Right forelimb (tissue), 1 donor: ENCODE measurements around the gene DYDC2.
"Not testable (repeated sequence)": the region's sequence is repeated elsewhere in the genome, so short reads cannot be mapped to it uniquely, and the experiment has no call there.

ENCODE experiments used
- DNase-seq: peaks from one replicate; pipeline ENCODE4 v3.0.0-alpha.2; 2018

The DYDC2 gene, protein sequence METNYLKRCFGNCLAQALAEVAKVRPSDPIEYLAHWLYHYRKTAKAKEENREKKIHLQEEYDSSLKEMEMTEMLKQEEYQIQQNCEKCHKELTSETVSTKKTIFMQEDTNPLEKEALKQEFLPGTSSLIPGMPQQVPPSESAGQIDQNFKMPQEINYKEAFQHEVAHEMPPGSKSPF

DNA sequence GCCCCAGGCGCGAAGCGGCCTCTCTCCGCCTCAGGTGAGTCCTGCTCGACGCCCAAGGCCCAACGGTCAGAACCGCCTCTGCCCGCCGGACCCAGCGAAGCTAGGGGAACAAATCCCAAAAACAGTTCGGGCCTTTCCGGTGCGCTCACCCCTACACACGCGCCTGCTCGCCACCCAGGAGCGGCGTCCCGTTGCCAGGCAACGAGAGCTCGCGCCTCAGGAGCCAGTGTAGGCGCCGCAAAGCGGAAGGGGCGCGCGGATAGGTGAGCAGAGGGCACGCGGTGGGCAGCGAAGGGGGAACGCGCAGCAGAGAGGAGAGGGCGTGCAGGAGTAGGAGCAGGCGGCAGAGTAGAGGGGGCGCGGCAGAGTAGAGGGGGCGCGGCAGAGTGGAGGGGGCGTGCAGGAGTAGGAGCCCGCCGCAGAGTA lies at the start of gene DYDC2, which contains the start of gene DYDC1:
Gene DYDC2 (plus strand): TSS at position 219 of the 426 bp plus-strand sequence. CDS start 5,663 bp downstream, outside the sequence.
Gene DYDC1 (minus strand): TSS at position 193 of the 426 bp plus-strand sequence. CDS start 4,154 bp downstream, outside the sequence.
- DNase-seq = peak; percentile 64

DNA sequence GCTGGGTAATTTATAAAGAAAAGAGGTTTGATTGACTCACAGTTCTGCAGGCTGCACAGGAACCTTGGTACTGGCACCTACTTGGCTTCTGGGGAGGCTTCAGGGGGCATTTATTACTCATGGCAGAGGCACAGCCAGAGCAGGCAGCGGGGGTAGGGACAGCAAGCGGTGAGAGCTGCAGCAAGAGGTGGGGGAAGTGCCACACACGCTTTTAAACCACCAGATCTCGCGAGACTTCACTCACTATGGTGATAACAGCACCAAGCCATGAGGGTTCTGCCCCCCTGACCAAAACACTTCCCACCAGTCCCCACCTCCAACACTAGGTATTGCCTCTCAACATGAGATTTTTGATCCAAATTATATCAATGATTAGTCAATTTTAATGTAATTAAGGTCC lies 43.1 kb upstream of the DYDC2 start:
- no peak for DNase-seq

DNA sequence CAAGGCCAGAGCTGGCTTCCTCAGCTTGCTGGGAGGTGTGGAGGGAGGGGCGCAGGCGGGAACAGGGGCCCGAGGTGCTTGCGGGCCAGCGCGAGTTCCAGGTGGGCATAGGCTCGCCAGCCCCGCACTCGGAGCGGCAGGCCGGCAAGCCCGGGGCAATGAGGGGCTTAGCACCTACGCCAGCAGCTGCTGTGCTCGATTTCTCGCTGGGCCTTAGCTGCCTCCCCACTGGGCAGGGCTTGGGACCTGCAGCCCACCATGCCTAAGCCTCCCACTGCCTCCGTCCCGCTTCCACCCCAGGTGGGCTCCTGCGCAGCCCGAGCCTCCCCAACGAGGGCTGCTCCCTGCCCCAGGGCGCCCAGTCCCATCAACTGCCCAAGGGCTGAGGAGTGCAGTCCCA lies 41.2 kb upstream of the DYDC2 start:
- DNase-seq = no peak

DNA sequence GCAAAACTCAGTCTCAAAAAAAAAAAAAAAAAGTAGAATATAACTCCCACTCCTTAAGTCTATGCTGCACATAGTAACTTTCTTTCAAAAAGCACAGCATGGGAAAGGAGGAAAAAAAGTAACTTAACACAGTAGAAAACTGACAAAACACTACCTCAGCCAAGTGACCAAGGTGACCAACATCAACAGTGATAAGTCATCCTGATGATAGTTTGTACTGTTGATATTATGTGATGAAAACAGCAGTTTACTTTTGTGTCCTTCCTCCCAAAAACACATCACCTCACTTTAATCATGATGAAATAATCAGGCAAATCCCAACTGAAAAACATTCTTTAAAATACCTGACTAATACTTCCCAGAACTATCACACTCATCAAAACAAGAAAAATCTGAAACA lies 37.8 kb upstream of the DYDC2 start:
- DNase-seq = no peak

DNA sequence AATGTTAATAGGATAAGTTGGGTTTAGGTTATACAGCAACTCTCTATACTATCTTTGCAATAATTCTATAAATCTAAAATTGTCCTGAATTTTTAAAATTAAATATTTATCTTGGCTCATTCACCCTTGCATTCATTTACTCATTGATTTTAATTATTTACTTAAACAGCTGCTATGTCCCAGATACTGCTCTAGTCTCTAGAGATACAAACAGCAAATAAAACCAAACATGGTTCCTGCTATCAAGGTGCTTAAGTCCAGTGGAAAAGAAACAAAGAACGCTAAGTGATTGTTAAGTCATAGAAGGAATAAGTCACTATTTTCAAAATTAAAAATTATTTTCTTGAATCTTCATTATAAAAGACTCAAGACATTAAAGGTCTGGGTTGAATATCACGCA lies 37.3 kb upstream of the DYDC2 start:
- no peak for DNase-seq

DNA sequence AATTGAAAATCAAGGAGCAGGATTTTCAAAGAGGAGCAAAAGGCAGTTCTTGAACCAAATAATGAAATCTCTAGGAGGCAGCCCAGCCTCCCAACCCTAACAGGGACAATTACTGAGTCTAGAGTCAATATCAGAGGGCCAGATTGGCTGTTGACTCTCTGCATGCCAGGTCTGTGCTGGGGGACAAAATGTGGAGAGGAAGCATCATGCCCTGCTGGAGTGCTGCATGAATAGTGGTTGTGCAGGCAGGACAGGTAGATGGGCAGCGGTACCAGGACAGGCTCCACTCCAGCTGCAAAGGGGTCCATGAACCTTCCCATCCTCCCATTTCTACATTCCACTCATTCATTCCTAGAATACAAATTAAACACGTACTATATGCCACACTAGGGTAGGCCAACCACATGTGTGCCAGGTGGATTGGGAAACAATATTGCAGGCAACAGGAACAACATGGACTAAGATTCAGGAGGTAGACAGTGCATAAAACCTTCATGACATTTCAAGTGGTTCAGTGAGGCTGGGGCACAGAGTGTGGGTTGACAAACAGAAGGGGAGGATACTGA lies 36.8 kb upstream of the DYDC2 start:
- DNase-seq = no peak

DNA sequence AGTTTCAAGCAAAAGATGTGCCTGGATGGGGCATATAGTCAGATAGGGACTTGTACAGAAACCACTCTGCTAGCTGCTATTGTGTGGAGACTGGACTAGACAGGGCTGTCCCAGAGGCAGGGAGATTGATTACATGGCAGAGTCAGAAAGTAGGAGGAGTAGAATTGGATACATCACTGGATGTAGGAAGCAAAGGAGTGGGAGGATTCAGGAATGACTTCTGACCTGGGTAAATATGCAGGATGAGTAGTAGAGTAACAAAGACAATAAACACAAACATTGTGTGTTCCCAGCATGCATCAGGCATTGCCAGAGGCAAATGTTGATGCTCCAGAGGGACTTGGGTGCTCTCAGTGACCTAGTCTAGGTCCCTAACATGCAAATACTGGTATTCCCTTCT lies 36.2 kb upstream of the DYDC2 start:
- DNase-seq = no peak

DNA sequence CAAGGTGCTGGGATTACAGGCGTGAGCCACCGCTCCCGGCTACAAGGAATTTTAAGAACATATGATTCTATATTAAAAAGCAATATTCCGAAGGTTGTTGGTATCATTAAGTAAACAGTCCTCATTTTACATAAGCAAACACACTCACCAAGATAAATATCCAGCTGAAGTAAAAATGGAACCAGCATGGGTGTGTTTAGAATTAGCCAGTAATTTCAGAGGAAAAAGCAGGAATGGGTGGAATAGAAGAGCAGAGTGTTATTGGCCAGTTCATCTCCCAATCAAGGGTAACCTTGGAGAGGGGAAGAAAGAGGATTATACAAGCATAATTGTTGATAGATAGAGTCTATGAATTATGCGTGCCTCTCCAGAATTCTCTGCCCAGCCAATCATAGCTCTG lies 35.4 kb upstream of the DYDC2 start:
- no peak for DNase-seq

DNA sequence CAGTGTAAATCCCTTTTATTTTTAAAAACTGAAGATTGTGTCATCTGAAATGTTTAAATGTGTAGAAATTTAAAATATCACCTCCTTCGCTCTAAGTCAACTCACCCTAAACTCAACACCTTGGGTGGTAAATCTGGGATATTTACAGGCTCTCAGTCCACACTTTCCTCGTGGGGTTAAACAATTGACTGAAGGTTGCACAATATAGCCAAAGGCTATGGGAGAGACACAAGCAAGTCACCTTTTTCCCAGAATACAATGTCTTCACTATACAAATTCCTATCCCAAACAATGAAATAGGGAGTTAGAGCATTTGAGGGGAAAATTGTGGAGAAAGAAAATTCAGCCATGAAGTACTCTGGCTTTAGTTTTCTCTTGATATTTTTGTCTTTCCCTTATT lies 34.4 kb upstream of the DYDC2 start:
- no peak for DNase-seq

DNA sequence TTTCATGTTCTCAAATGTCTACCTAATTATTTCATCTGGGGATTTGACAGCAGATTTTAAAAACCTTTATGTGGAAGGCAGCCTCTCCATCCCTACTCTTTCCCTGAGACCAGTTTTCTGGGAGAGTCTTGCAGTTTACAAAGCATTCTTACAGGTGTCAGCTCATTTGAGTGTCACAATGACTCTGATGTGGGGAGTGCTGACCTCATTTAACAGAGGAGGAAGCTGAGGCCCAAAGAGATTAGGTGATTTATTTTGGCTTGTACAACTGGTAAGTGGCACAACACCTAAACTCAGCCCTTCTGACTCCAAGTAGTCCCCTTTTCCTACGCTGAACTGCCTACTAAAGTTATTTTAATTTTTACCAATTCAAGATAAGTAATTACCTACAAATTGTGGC lies 33.9 kb upstream of the DYDC2 start:
- DNase-seq = no peak

DNA sequence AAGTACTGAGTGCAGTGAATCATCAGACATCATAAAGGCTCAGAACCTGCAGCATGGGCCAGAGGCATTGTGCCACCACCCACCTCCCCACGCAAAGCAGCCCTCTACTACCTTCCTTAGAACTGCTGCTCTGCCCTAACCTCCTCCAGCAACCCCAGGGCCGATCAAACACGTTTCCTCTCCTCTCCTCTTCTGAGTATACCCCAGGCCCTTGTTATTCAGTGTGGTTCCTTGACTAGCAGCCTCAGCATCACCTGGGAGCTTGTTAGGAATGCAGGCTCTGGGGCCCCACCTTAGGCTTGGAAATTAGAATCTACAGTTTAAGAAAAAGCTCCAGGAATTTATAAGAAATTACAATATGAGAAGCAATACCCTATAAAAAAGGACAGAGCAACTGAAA lies 33.3 kb upstream of the DYDC2 start:
- no peak for DNase-seq

DNA sequence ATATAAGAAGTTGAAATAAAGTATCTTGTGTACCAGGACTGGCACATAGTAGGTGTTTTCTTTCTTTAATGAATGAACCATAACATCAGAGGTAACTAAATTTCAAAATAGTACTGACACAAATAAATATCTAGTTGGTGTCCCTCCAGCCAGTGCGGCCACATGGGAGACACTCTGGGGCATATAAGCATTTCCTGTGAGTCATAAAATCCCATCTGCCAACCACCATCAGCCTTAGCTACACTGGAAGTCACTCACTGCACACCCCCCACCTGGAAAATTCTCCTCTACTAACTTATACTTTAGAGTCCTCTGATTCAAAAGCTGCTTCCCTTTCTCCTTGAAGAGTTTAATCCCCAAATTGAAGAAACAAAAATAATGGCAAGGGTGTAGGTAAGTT lies 32.5 kb upstream of the DYDC2 start:
- DNase-seq = no peak

DNA sequence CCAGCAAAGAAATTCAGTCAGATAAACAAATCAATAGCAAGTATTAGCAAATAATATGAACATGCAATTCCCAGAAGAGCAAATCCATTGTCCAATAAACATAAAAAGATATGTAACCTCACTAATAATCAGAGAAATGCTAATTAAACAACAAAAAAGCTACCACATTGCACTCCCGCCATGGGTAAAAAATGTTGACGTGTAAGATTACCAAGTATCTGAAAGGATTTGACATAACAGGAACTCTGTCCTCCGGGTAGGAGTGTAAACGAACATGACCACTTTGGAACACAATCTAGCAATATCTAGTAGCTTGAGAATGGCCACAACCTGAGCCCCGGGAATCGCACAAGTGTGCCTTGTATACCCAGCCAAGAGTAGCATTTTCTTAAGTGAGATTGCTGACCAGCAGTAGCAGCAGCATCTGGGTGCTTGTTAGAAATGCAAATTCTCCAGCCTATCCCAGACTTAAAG lies 31.7 kb upstream of the DYDC2 start:
- no peak for DNase-seq

DNA sequence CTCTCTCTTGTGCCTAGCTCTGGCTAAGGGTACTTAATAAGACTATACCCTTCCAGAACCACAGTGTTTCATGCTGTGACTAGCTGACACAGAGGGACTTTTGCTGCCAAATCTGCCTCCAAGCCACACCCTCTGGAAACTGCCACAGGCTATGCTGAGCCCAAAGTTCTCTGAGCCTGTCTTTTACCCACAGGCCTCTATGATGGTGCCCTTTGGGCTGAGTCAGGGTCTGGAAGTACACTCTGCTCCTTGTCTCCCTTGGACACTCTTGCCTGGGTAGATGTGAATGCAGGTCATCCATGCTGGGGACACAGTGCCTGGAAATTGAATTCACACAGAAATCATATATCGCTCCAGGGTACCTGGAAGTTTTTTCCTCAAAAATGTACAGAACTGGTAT lies 22.6 kb upstream of the DYDC2 start:
- DNase-seq = no peak

DNA sequence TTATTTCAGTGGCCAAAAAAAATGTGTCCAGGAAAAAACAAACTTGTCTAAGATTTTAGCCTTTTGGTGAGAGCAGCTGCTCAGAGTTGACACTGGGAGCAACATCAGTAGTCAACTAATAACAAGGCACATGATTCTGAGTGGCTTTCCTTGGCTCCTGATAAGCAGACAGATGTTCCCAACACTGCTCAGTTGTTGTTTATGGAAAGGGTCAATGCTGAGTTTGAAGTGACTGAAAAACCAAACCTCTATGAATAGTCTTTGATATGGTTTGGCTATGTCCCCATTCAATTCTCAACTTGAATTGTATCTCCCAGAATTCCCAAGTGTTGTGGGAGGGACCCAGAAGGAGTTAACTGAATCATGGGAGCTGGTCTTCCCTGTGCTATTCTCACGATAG lies 12.3 kb upstream of the DYDC2 start:
- DNase-seq = no peak

DNA sequence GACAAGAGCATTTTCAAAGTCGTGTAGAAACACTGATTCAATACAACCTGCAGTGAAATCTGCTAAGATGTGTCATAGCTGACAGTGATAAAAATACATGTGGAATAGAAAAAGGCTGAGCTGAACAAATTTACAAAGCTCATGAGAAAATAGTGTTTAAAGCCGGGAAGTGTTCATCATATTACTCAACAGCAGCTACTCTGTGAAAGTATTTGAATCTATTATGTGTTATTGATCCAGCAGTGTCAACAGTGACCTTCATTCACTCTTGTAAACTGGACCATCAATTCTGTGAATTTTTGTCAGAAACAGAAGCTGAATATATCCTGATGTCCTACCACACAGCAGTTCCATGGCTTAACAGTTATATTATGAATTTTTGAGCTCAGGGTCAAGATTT lies 11.7 kb upstream of the DYDC2 start:
- no peak for DNase-seq

DNA sequence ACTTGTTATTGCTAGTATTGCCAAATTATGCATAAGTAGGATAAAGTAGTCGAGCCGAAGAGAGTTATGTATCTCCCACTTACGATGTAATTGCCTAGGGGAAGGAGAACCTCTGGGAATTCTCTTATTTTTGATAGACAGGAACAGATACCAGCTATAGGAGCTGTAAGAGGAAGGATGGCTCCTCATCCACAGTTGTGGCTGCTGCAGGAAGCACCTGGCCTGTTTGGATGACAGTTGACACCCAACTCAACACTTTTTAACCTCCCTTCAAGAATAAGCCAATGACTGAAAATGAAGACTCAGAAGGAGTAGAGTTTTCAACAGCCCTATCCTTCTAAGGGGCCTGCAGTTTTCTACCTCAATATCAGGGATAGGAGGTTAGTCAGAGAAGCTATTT lies 6.3 kb upstream of the DYDC2 start:
- DNase-seq = no peak

DNA sequence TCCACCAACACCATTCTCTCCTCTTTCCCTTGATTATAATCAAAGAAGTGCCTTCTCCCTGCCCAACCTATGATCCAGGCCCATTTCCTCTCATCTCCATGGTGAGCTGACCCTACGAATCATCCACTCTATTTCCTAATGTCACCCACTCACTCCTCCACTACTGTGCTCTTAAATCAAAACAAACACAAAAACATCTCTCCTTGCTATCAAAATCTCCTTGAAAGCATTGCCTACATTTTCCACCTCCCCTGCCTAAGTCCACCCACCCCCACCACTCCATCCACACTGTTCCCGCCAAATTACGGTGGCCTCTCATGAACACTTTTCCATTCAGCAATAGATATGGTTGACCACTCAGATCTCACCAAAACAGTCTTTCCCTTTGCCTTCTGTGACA lies 5.4 kb upstream of the DYDC2 start:
- no peak for DNase-seq

DNA sequence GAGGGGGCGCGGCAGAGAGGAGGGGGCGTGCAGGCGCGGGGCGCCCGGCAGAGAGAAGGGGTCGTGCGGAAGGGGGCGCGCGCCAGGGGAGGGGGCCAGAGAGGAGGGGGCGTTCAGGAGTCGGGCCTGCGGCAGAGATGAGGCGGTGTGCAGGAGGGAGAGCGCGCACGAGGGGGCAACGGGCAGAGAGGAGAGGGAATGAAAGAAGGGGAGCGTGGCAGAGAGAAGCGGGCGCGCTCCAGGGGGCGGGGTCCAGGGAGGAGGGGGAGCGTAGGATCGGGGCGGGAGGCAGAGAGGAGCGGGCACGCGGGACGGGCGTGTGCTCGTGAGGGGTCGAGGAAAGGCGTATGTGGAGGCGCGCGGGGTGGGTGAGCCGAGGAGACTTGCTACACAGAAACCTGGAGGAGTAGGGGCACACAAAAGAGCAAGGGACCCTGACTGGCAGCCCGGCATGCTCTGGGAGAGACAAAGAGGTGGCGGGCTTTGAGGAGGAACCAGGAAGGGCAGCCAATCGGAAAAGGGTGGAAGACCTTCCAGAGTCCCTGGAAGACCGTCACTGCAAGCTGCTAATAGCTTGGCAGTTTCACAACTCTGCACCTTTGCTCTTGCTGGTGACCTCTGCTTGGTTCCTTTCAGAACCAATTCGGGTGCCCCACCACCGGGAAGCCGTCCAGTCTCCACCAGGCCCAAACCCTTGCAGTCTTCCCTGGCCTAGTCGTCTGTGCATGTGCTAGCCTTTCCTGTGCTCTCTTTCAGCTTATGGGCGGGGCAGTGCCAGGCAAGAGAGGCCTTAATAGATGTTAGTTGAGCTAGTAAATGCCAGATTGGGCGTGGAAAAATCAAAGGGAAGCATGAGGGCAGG lies 639 bp downstream of the DYDC2 start:
- peak; percentile 47 for DNase-seq

DNA sequence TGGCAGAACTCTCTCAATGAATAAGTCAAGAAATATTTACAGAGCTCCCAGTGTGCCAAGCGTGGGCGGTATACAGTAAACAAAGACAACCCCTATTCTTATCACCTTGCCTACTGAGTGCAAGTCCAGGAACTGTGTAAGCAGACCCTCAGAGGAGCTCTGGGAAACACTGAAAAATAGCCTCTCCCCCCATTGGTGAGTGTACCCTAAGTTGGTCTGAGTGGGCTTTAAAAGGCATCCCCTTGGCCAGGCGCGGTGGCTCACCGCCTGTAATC lies 1.2 kb downstream of the DYDC2 start:
- no peak for DNase-seq

DNA sequence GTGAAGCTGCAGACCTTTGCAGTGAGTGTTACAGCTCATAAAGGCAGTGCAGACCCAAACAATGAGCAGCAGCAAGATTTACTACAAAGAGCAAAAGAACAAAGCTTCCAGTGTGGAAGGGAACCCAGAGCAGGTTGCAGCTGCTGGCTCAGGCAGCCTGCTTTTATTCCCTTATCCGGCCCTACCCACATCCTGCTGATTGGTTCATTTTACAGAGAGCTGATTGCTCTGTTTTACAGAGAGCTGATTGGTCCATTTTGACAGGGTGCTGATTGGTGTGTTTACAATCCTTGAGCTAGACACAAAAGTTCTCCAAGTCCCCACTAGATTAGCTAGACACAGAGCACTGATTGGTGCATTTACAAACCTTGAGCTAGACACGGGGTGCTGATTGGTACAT lies 2.3 kb downstream of the DYDC2 start:
- DNase-seq = not testable (repeated sequence)

DNA sequence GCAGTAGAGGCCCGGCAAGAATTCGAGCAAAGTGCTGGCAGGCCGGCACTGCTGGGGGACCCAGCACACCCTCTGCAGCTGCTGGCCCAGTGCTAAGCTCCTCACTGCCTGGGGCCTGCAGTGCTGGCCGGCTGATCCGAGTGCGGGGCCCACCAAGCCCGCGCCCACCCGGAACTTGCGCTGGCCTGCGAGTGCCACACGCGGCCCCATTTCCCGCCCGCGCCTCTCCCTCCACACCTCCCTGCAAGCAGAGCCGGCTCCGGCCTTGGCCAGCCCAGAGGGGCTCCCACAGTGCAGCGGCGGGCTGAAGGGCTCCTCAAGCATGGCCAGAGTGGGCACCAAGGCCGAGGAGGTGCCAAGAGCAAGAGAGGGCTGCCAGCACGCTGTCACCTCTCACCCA lies 3.1 kb downstream of the DYDC2 start:
- no peak for DNase-seq

DNA sequence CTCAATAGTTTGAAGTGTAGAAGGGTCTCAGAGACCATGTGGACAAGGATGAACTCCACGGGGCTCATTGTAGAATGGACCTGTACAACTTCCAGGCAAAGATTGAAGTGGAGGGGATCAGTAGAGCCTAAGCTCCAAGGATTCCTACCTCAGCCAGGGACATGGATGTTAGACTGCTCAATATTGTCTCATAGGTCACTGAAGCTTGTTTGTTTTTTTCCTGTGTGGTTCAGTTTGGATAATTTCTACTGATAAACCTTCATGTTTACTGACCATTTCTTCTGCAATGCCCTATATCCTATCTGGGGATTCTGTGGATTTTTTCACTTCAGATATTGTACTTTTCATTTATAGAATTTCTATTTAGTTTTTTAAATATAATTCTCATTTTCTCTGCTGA lies 8.9 kb downstream of the DYDC2 start:
- DNase-seq = no peak

DNA sequence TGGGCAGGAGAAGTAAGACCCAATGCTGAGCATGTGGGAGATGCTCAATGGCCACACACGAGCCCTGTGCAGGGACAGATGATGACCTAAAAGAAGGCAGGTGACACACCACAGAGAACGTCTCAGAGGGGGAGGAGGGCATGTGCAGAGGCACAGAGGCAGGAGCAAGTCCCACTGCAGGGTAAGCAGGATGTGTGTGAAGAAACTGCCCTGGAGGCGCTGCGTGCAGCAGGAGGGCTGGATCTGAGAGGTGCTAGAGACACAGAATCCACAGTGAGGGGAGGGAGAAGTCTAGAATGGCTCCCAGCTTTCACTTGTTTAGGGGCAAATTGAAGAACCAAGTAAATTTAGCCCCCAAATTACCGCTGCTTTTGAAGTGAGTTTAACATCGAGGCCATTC lies 14.9 kb downstream of the DYDC2 start:
- no peak for DNase-seq
